ENCODE measurements around the gene INSM2. TPM values are rescaled to one million over a fixed set of nuclear protein-coding genes. Genes with fewer than 3 reads are reported as not detected.

Gene INSM2
- total and polyA plus RNA-seq, 2 of the 13 experiments (the other 11 are each of a cell fraction or from before 2014, with no cell fraction given), result not detected

DNA sequence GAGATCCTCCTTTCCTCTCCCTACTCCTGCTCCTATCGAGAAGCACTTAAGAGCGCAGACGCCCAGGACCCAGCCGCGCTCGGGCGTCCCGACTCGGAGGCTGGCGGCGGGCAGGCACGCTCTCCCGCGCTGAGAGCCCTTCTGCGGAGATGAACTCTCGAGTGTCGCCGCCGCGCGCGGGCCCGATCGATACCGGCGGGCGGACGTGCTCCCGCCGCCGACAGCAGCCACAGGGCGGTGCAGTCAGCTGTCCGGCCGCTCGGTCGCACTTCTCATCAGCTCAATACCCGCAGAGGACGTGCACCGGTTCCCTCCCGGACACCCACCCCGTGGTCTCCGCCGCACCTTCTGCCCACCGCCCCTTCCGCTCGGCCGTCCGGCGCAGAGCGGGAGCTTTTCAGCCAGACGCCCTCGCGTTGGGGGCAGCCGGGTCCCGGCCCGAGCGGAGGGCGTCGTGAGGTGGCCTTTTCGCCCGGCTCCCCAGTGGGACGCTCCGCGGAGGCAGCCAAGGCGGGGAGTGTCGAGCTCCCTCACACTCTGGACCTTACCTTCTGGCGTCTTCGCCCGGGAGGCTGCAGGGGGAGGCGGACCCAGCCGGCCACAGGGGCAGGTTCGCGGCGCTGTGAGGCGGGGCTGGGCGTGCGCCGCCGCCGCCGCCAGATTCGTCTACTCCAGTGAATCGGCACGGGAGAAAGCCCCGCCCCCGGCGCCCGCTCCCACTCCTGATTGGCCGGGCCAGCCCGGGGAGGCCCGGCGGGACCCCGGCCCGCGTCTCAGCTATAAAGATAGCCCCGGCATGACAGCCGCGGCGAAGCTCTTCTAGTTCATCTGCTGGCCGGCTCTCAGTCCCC, at the start of gene INSM2 (continued):
- TF ChIP-seq, protein P1, sequence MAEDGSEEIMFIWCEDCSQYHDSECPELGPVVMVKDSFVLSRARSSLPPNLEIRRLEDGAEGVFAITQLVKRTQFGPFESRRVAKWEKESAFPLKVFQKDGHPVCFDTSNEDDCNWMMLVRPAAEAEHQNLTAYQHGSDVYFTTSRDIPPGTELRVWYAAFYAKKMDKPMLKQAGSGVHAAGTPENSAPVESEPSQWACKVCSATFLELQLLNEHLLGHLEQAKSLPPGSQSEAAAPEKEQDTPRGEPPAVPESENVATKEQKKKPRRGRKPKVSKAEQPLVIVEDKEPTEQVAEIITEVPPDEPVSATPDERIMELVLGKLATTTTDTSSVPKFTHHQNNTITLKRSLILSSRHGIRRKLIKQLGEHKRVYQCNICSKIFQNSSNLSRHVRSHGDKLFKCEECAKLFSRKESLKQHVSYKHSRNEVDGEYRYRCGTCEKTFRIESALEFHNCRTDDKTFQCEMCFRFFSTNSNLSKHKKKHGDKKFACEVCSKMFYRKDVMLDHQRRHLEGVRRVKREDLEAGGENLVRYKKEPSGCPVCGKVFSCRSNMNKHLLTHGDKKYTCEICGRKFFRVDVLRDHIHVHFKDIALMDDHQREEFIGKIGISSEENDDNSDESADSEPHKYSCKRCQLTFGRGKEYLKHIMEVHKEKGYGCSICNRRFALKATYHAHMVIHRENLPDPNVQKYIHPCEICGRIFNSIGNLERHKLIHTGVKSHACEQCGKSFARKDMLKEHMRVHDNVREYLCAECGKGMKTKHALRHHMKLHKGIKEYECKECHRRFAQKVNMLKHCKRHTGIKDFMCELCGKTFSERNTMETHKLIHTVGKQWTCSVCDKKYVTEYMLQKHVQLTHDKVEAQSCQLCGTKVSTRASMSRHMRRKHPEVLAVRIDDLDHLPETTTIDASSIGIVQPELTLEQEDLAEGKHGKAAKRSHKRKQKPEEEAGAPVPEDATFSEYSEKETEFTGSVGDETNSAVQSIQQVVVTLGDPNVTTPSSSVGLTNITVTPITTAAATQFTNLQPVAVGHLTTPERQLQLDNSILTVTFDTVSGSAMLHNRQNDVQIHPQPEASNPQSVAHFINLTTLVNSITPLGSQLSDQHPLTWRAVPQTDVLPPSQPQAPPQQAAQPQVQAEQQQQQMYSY (CRISPR knock-in tag; IDR thresholded peaks at IDR 0.05), result 0 out of 2 replicates have a peak, but pooled peaks have one; percentile 68
- TF ChIP-seq HNRNPH1 (optimal IDR thresholded peaks at IDR 0.05; ENCODE audit: low read depth, low read length), result no peak
- TF ChIP-seq, protein P2, sequence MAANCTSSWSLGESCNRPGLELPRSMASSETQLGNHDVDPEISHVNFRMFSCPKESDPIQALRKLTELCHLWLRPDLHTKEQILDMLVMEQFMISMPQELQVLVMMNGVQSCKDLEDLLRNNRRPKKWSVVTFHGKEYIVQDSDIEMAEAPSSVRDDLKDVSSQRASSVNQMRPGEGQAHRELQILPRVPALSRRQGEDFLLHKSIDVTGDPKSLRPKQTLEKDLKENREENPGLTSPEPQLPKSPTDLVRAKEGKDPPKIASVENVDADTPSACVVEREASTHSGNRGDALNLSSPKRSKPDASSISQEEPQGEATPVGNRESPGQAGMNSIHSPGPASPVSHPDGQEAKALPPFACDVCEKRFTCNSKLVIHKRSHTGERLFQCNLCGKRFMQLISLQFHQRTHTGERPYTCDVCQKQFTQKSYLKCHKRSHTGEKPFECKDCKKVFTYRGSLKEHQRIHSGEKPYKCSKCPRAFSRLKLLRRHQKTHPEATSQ (CRISPR knock-in tag; IDR thresholded peaks at IDR 0.05; ENCODE audit: borderline replicate concordance), result 0 out of 2 replicates have a peak, but pooled peaks have one; percentile 53
- no peak for TF ChIP-seq ZNF629 (CRISPR knock-in tag; conservative IDR thresholded peaks at IDR 0.05)
- peak; percentile 64 for TF ChIP-seq AKAP8 (CRISPR knock-in tag; IDR thresholded peaks at IDR 0.05)
- TF ChIP-seq ATRX (CRISPR knock-in tag; IDR thresholded peaks at IDR 0.05; ENCODE audit: borderline replicate concordance), result no peak
- TF ChIP-seq, protein P3, sequence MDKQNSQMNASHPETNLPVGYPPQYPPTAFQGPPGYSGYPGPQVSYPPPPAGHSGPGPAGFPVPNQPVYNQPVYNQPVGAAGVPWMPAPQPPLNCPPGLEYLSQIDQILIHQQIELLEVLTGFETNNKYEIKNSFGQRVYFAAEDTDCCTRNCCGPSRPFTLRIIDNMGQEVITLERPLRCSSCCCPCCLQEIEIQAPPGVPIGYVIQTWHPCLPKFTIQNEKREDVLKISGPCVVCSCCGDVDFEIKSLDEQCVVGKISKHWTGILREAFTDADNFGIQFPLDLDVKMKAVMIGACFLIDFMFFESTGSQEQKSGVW (CRISPR knock-in tag; IDR thresholded peaks at IDR 0.05; ENCODE audit: borderline replicate concordance), result peak; percentile 13; the same call in 1 of the 2 replicates
- peak; percentile 22; the same call in 1 of the 2 replicates for TF ChIP-seq ZMAT3 (CRISPR knock-in tag; conservative IDR thresholded peaks at IDR 0.05)
- TF ChIP-seq NR2F1 (CRISPR knock-in tag; IDR thresholded peaks at IDR 0.05), result no peak
- TF ChIP-seq GFI1 (CRISPR knock-in tag; IDR thresholded peaks at IDR 0.05; ENCODE audit: borderline replicate concordance), result peak; percentile 65; the same call in 1 of the 2 replicates
- TF ChIP-seq BRD4 (CRISPR knock-in tag; IDR thresholded peaks at IDR 0.05), result peak; percentile 86
- TF ChIP-seq PLRG1 (conservative IDR thresholded peaks at IDR 0.05), result no peak
- TF ChIP-seq POLR2AphosphoS5 (IDR thresholded peaks at IDR 0.05; ENCODE audit: low read depth, low read length), result no peak
- TF ChIP-seq ZFP36L2 (CRISPR knock-in tag; IDR thresholded peaks at IDR 0.05), result no peak
- TF ChIP-seq CCAR2 (optimal IDR thresholded peaks at IDR 0.05; ENCODE audit: low read depth, low read length), result no peak
- no peak for TF ChIP-seq CREB1 (IDR thresholded peaks at IDR 0.05)
- TF ChIP-seq CREB1 (CRISPR knock-in tag; IDR thresholded peaks at IDR 0.05), result no peak
- 0 out of 2 replicates have a peak, but pooled peaks have one; percentile 57 for TF ChIP-seq ZNF124 (CRISPR knock-in tag; IDR thresholded peaks at IDR 0.05)
- TF ChIP-seq, protein P4, sequence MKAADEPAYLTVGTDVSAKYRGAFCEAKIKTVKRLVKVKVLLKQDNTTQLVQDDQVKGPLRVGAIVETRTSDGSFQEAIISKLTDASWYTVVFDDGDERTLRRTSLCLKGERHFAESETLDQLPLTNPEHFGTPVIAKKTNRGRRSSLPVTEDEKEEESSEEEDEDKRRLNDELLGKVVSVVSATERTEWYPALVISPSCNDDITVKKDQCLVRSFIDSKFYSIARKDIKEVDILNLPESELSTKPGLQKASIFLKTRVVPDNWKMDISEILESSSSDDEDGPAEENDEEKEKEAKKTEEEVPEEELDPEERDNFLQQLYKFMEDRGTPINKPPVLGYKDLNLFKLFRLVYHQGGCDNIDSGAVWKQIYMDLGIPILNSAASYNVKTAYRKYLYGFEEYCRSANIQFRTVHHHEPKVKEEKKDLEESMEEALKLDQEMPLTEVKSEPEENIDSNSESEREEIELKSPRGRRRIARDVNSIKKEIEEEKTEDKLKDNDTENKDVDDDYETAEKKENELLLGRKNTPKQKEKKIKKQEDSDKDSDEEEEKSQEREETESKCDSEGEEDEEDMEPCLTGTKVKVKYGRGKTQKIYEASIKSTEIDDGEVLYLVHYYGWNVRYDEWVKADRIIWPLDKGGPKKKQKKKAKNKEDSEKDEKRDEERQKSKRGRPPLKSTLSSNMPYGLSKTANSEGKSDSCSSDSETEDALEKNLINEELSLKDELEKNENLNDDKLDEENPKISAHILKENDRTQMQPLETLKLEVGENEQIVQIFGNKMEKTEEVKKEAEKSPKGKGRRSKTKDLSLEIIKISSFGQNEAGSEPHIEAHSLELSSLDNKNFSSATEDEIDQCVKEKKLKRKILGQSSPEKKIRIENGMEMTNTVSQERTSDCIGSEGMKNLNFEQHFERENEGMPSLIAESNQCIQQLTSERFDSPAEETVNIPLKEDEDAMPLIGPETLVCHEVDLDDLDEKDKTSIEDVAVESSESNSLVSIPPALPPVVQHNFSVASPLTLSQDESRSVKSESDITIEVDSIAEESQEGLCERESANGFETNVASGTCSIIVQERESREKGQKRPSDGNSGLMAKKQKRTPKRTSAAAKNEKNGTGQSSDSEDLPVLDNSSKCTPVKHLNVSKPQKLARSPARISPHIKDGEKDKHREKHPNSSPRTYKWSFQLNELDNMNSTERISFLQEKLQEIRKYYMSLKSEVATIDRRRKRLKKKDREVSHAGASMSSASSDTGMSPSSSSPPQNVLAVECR (CRISPR knock-in tag; IDR thresholded peaks at IDR 0.05; ENCODE audit: borderline replicate concordance), result peak; percentile 80

Measured in HepG2 (cell line).